ENCODE results near the gene LENG1. TPM values are rescaled to one million over a fixed set of nuclear protein-coding genes. Genes with fewer than 3 reads are reported as not detected.

The LENG1 gene
- total and polyA plus RNA-seq, 7 donors = 5.8 to 19.6 (median 10.2) TPM

DNA sequence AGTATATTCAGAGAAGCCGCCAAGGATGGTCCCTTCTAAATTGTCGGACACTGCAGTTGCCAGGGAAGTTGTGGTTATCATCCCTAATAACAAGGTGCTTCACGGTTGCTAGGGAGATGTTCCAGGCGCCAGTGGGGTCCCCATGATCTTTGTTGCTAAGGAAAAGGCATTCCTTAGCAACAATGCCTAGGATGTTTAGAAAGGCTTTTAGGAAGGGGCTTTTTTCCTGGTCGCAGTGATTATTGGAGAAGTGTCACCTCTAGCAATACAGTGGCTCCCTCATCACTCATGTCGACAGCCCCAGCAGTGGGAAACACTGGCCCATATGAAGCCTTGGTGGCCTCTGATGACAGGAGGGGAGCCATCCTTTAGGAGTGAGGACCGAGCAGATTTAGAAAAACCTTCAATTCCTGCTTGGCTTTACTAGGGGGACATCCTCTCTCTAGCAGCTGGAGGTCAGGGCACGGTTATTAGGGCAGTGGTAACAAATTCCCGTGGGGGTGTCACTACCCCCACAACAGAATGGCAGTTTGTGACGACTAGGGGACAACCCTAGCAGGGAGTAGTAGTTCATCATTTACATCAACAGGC lies 19.8 kb upstream of the LENG1 start:
- H3K4me3 ChIP-seq = no peak overlapping the region
- no peak overlapping the region for H3K27ac ChIP-seq
- intact Hi-C loops (cut with DNase I) = no loop called here
- H3K27me3 ChIP-seq (ENCODE audit: insufficient read depth in 3 of 3, low read length in 2 of 3) = no peaks in the 10 kb centered on the region
- DNase-seq = no peak
- H3K36me3 ChIP-seq (ENCODE audit: insufficient read depth in 1 of 2, low read depth in 1 of 2) = peaks cover 0 to 7% of the 10 kb centered on the region in 2 donors
- no peak for ATAC-seq
- no peaks in the 10 kb centered on the region for H3K9me3 ChIP-seq
- TF ChIP-seq, protein P1, sequence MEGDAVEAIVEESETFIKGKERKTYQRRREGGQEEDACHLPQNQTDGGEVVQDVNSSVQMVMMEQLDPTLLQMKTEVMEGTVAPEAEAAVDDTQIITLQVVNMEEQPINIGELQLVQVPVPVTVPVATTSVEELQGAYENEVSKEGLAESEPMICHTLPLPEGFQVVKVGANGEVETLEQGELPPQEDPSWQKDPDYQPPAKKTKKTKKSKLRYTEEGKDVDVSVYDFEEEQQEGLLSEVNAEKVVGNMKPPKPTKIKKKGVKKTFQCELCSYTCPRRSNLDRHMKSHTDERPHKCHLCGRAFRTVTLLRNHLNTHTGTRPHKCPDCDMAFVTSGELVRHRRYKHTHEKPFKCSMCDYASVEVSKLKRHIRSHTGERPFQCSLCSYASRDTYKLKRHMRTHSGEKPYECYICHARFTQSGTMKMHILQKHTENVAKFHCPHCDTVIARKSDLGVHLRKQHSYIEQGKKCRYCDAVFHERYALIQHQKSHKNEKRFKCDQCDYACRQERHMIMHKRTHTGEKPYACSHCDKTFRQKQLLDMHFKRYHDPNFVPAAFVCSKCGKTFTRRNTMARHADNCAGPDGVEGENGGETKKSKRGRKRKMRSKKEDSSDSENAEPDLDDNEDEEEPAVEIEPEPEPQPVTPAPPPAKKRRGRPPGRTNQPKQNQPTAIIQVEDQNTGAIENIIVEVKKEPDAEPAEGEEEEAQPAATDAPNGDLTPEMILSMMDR (IDR thresholded peaks at IDR 0.05) = no peak
- 72 to 79% (median 76%) methylated on average over 10 of the region's 10 CpGs for WGBS, 3 donors
- H3K4me1 ChIP-seq = no peaks in the 10 kb centered on the region

DNA sequence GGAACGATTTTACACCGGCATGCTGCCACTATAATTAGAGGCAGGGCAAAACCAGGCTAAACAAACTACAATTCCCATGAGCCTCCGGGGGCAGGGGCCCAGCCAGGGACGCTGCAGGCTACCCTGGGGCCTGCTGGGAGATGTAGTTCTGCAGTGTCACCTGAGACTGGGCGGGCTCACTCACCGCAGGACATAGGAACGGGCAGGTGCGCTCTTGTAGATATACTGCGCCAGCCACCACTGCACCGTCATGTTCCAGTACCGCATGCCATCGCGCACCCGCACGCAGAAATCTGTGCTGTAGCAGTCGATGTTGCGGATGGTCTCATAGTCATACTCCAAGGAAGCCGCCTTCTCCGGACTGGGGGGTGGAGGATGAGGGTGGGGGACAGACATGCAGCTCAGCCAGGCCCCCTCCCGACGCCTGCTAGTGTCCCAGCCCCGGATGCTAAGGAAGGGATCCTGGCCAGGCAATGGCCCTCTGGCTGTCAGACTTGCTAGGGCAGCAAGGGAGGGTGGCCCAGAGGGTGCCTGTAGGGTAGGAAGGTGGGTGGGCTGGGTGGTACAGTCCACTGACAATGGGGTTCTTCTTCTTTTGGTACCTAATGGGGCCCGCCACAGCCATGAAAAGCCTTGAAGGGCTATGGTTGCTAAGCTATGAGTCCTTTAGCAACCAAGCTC lies 19.2 kb upstream of the LENG1 start:
- no peaks in the 10 kb centered on the region for H3K9me3 ChIP-seq
- no peaks in the 10 kb centered on the region for H3K4me1 ChIP-seq
- peaks cover 0 to 5% (median 3%) of the 10 kb centered on the region in 3 donors for H3K27me3 ChIP-seq (ENCODE audit: insufficient read depth in 3 of 3, low read length in 2 of 3)
- peak in 1 of 2 donors; percentile 23 for DNase-seq
- ATAC-seq = peak; percentile 79 to 98 (median 92)
- intact Hi-C loops (cut with DNase I) = no loop called here
- peaks cover 0 to 7% of the 10 kb centered on the region in 2 donors for H3K36me3 ChIP-seq (ENCODE audit: insufficient read depth in 1 of 2, low read depth in 1 of 2)
- no peak overlapping the region for H3K4me3 ChIP-seq
- TF ChIP-seq, protein P1 (IDR thresholded peaks at IDR 0.05) = no peak
- no peak overlapping the region for H3K27ac ChIP-seq
- 70 to 74% (median 72%) methylated on average over 23 of the region's 23 CpGs for WGBS, 3 donors

DNA sequence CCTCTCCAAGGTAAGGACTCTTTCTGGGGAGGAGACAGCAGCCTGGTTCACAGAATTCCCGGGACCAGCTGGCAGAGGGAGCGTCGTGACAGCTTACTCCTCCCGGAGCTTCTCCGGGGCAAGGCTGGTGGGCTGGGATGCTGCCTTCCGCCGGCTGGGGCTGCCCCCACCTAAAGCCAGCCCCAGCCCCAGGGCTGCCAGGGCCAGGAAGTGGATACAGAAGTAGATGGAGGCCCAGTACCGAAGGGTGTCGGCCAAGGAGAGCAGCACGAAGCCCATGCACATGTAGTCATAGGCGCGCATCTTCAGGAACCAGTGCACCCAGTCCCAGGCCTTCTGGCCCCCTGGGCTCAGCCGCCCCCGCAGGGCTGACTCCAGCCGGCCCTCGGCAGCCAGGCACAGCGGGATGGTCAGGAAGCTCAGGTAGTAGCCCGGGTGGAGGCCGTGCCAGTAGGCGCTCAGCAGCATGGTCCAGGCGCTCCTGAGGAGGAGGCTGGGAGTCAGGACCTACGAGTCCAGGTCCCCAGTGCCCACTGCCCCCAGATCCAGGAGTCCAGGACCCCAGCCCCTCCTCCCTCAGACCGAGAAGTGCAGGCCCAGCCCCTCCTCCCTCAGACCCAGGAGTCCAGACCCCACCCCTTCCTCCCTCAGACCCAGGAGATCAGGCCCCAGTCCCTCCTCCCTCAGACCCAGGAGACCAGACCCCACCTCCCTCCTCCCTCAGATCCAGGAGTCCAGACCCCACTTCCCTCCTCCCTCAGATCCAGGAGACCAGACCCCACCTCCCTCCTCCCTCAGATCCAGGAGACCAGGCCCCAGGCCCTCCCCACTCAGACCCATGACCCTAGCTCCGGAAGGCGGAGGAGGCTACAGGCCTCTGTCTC lies 14.7 kb upstream of the LENG1 start:
- ATAC-seq (no peak), DNase-seq (no peak)
- Histone ChIP-seq H3K4me1 (no peaks in the 10 kb centered on the region), H3K9me3 (no peaks in the 10 kb centered on the region), H3K27ac (no peak overlapping the region), H3K36me3 (ENCODE audit: insufficient read depth in 1 of 2, low read depth in 1 of 2) (no peaks in the 10 kb centered on the region), H3K27me3 (ENCODE audit: insufficient read depth in 3 of 3, low read length in 2 of 3) (peaks cover 0 to 18% (median 8%) of the 10 kb centered on the region in 3 donors), H3K4me3 (no peak overlapping the region)
- intact Hi-C loops (cut with DNase I) = no loop called here
- 61 to 67% (median 63%) methylated on average over 24 to 25 of the region's 25 CpGs for WGBS, 3 donors
- TF ChIP-seq, protein P1 (IDR thresholded peaks at IDR 0.05) = no peak

DNA sequence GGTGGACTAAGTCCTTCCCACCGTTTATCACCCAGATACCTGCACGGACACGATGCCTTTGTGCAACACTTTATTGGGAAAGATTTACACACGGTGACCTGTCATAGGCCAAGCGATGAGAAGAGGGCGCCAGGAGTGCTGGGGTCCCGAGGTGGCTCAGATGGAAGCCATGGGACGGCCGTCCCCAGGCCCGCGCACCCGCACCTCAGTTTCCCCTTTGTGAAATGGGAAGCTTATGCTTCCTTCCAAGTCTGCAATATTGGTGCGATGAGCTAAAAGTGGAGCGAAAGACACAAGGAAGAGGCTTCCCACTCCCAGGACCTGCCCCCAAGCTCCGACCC lies 13.8 kb upstream of the LENG1 start:
- DNase-seq = no peak
- peaks cover 0 to 18% (median 8%) of the 10 kb centered on the region in 3 donors for H3K27me3 ChIP-seq (ENCODE audit: insufficient read depth in 3 of 3, low read length in 2 of 3)
- peak overlapping the region; percentile 29 for H3K4me3 ChIP-seq
- H3K4me1 ChIP-seq = no peaks in the 10 kb centered on the region
- ATAC-seq = no peak
- H3K27ac ChIP-seq = no peak overlapping the region
- TF ChIP-seq, protein P1 (IDR thresholded peaks at IDR 0.05) = no peak
- no peaks in the 10 kb centered on the region for H3K36me3 ChIP-seq (ENCODE audit: insufficient read depth in 1 of 2, low read depth in 1 of 2)
- no peaks in the 10 kb centered on the region for H3K9me3 ChIP-seq
- intact Hi-C loops (cut with DNase I) = no loop called here
- WGBS, 3 donors = 29 to 40% (median 37%) methylated on average over 14 to 15 of the region's 15 CpGs

All from psoas muscle (tissue), 8 donors.